ENCODE data around the gene NSRP1.

Gene NSRP1, protein sequence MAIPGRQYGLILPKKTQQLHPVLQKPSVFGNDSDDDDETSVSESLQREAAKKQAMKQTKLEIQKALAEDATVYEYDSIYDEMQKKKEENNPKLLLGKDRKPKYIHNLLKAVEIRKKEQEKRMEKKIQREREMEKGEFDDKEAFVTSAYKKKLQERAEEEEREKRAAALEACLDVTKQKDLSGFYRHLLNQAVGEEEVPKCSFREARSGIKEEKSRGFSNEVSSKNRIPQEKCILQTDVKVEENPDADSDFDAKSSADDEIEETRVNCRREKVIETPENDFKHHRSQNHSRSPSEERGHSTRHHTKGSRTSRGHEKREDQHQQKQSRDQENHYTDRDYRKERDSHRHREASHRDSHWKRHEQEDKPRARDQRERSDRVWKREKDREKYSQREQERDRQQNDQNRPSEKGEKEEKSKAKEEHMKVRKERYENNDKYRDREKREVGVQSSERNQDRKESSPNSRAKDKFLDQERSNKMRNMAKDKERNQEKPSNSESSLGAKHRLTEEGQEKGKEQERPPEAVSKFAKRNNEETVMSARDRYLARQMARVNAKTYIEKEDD

DNA sequence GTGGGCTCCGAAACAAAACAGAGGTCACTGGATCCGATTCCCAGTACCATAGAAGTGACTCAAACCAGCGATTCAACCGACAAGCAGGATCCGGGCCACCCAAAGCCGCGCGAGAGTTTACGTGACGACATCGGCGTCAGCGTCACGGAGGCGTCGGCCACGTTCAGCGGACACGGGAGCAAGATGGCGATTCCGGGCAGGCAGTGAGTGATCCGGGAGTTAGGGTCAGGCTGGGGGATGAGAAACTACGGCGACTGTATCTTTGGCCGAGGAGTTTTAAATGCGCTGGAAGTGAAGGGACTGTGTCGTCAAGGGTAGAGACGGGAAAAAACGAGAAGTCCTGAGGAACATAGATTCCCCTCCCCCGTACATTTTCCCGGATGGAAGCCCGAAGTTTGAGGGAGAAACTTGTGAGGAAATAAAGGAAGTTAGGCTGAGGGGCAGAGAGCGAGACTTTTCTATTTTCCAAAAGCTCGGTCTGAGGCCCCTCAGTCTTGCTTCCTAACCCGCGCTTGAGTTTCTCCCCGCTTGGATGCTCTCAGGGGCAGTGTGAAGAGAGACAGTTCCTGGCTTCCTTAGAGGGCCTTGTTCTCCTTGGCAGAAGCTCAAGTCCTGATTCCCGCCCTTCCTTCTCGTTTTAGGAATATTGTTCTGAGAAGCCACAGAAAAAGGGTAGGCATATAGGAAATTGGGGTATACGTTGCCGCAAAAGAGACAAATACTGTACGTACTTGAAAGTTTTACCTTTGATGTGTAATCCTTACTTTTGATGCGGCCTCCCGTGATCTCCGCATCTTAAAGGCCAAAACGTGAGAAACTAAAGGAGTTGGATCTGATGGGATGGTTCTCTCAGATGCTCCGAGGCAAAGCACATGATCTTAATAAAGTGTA lies at the start of gene NSRP1:
NSRP1 (plus strand) TSS at position 156 of the 891 bp plus-strand sequence; CDS start at position 184, 28 bp downstream.
- peak; percentile 83 for DNase-seq (ENCODE audit: extremely low spot score)
- TF ChIP-seq ZNF384 (IDR thresholded peaks at IDR 0.05) (no peak), HDGF (IDR thresholded peaks at IDR 0.05; ENCODE audit: borderline replicate concordance) (no peak), BHLHE40 (IDR thresholded peaks at IDR 0.05; ENCODE audit: borderline replicate concordance) (no peak), SP1 (IDR thresholded peaks at IDR 0.05) (no peak), TARDBP (IDR thresholded peaks at IDR 0.05) (no peak), NFRKB (IDR thresholded peaks at IDR 0.05) (peak; percentile 91), CTBP1 (IDR thresholded peaks at IDR 0.05; ENCODE audit: borderline replicate concordance) (no peak), L3MBTL2 (conservative IDR thresholded peaks at IDR 0.05) (0 out of 2 replicates have a peak, but pooled peaks have one; percentile 27), FOXA1 (IDR thresholded peaks at IDR 0.05) (no peak), ELF4 (IDR thresholded peaks at IDR 0.05) (peak; percentile 69), FOXM1 (IDR thresholded peaks at IDR 0.05; ENCODE audit: borderline replicate concordance) (no peak), SUZ12 (IDR thresholded peaks at IDR 0.05) (no peak), FOXK2 (IDR thresholded peaks at IDR 0.05) (no peak), LEF1 (IDR thresholded peaks at IDR 0.05; ENCODE audit: borderline replicate concordance) (no peak), ARNT (IDR thresholded peaks at IDR 0.05) (no peak)
- TF ChIP-seq, protein P1, sequence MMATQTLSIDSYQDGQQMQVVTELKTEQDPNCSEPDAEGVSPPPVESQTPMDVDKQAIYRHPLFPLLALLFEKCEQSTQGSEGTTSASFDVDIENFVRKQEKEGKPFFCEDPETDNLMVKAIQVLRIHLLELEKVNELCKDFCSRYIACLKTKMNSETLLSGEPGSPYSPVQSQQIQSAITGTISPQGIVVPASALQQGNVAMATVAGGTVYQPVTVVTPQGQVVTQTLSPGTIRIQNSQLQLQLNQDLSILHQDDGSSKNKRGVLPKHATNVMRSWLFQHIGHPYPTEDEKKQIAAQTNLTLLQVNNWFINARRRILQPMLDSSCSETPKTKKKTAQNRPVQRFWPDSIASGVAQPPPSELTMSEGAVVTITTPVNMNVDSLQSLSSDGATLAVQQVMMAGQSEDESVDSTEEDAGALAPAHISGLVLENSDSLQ (IDR thresholded peaks at IDR 0.05), result peak; percentile 40; the same call in 1 of the 2 replicates
- POLR2A ChIA-PET, result interaction anchor here (1.0 to 2.3 kb wide), 4 partner anchors 8 to 175 kb away, joined by 3 to 9 read pairs (median 8); partner anchors contain the start of gene BLMH
- CTCF ChIA-PET, result interaction anchor here (0.6 to 1.7 kb wide), 2 partner anchors 12 to 482 kb away, joined by 3 to 6 read pairs; no protein-coding TSS in a partner anchor

DNA sequence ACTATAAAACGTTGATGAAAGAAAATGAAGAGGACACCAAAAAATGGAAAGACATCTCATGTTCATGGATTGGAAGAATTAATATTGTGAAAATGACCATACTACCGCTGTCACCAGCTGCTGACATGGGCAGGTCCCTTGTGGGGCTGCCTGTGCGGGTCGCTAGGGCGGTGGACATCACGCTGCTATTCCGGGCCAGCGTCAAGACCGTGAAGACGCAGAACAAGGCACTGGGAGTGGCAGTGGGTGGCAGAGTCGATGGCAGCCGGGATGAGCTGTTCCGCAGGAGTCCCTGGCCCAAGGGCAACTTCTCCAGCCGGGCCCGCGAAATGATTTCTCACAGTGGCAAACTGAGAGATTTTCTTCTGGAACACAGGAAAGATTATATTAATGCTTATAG lies 48.2 kb upstream of the NSRP1 start:
- TF ChIP-seq SP1 (IDR thresholded peaks at IDR 0.05), result no peak
- no peak for TF ChIP-seq FOXM1 (IDR thresholded peaks at IDR 0.05; ENCODE audit: borderline replicate concordance)
- no peak for TF ChIP-seq FOXA1 (IDR thresholded peaks at IDR 0.05)
- ChIA-PET POLR2A (no interaction called here), CTCF (no interaction called here)
- no peak for DNase-seq (ENCODE audit: extremely low spot score)

DNA sequence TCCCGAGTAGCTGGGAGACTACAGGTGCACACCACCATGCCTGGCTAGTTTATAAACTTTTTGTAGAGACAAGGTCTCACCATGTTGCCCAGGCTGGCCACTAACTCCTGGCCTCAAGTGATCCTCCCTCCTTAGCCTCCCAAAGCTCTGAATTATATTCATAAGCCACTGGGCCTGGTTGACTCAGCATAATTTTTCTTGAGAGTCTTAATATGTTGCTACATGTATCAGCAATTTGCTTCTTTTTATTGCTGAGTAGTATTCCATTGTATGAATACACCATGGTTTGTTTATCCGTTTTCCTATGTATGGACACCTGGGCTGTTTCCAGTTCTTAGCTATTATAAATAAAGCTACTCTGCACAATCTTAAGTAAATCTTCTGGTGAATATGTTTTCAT lies 42.4 kb upstream of the NSRP1 start:
- ChIA-PET CTCF (interaction anchor here (1.1 kb wide), 1 partner anchor 19 kb away, joined by 3 read pairs; no protein-coding TSS in a partner anchor), POLR2A (no interaction called here)
- DNase-seq (ENCODE audit: extremely low spot score), result no peak
- no peak for TF ChIP-seq SP1 (IDR thresholded peaks at IDR 0.05)
- TF ChIP-seq ARNT (IDR thresholded peaks at IDR 0.05), result no peak
- no peak for TF ChIP-seq CTBP1 (IDR thresholded peaks at IDR 0.05; ENCODE audit: borderline replicate concordance)
- no peak for TF ChIP-seq NFRKB (IDR thresholded peaks at IDR 0.05)
- no peak for TF ChIP-seq L3MBTL2 (conservative IDR thresholded peaks at IDR 0.05)
- no peak for TF ChIP-seq ZNF384 (IDR thresholded peaks at IDR 0.05)
- no peak for TF ChIP-seq SUZ12 (IDR thresholded peaks at IDR 0.05)
- no peak for TF ChIP-seq FOXM1 (IDR thresholded peaks at IDR 0.05; ENCODE audit: borderline replicate concordance)
- no peak for TF ChIP-seq HDGF (IDR thresholded peaks at IDR 0.05; ENCODE audit: borderline replicate concordance)
- no peak for TF ChIP-seq ELF4 (IDR thresholded peaks at IDR 0.05)
- no peak for TF ChIP-seq BHLHE40 (IDR thresholded peaks at IDR 0.05; ENCODE audit: borderline replicate concordance)

DNA sequence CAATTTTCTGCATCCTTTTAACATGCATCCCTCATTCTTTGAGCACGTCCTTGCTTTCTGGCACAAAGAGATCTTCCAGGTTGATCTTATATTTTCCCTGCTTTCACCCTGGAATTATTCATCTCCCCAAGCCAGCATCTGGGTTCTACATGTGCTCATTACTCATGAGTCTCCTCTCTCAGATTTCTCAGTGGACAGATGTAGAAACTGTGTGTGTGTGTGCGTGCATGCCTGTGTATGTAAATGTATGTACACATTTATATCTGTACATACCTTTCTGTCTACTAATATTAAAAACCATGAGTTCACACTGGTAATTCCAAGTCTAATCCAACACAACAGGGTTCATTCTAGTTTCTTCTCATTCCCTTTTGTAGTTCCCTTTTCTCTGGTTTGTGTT lies 41.9 kb upstream of the NSRP1 start:
- POLR2A ChIA-PET, result no interaction called here
- no peak for TF ChIP-seq ELF4 (IDR thresholded peaks at IDR 0.05)
- no peak for TF ChIP-seq ARNT (IDR thresholded peaks at IDR 0.05)
- TF ChIP-seq L3MBTL2 (conservative IDR thresholded peaks at IDR 0.05), result no peak
- no peak for TF ChIP-seq FOXM1 (IDR thresholded peaks at IDR 0.05; ENCODE audit: borderline replicate concordance)
- no peak for TF ChIP-seq CTBP1 (IDR thresholded peaks at IDR 0.05; ENCODE audit: borderline replicate concordance)
- no peak for TF ChIP-seq HDGF (IDR thresholded peaks at IDR 0.05; ENCODE audit: borderline replicate concordance)
- TF ChIP-seq BHLHE40 (IDR thresholded peaks at IDR 0.05; ENCODE audit: borderline replicate concordance), result no peak
- TF ChIP-seq LEF1 (IDR thresholded peaks at IDR 0.05; ENCODE audit: borderline replicate concordance), result no peak
- TF ChIP-seq FOXK2 (IDR thresholded peaks at IDR 0.05), result no peak
- no peak for TF ChIP-seq SP1 (IDR thresholded peaks at IDR 0.05)
- TF ChIP-seq, protein P1 (IDR thresholded peaks at IDR 0.05), result no peak
- TF ChIP-seq SUZ12 (IDR thresholded peaks at IDR 0.05), result no peak
- no peak for TF ChIP-seq NFRKB (IDR thresholded peaks at IDR 0.05)
- no peak for TF ChIP-seq FOXA1 (IDR thresholded peaks at IDR 0.05)
- TF ChIP-seq ZNF384 (IDR thresholded peaks at IDR 0.05), result no peak
- no peak for TF ChIP-seq TARDBP (IDR thresholded peaks at IDR 0.05)
- CTCF ChIA-PET, result no interaction called here
- no peak for DNase-seq (ENCODE audit: extremely low spot score)

DNA sequence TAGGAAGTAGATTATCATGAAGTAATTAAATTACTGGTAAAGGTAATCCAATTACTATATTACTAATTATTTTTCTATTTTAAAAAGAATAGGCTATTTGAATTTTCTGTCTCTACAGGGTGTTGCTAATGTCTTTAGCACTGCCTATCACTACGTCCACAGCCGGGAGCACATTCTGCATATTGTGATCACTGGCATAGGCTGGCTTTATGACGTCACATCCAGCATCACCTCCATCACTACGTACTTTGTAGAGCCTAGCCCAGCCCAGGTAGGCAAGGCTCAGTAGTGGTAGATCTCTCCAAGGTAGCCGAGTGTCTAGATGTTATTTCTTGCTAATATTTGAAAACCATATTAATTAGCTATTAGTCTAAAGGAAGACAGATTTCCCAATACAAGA lies 33.8 kb upstream of the NSRP1 start:
- no peak for DNase-seq (ENCODE audit: extremely low spot score)
- POLR2A ChIA-PET, result no interaction called here
- no peak for TF ChIP-seq ZNF384 (IDR thresholded peaks at IDR 0.05)
- CTCF ChIA-PET, result no interaction called here

DNA sequence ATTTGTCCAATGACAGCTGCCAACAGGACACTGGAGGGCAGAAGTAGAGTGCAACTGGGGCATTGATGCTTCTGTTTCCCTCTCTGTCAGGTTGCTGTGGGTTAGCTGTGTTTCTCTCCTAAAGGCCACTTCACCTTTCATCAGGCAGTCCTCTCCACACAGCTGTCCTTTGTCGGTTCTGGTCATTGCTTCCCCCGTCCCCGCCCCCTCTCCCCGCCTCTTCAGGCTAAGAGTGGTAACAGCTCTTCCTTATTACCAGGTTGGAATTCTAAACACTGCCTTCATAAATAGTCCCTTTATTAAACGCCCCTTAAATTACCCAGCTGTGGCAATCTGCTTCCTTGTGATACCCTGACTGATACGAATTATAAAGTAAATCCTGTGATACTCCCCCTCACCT lies 31.8 kb upstream of the NSRP1 start:
- DNase-seq (ENCODE audit: extremely low spot score), result no peak
- TF ChIP-seq ELF4 (IDR thresholded peaks at IDR 0.05), result no peak
- no peak for TF ChIP-seq SP1 (IDR thresholded peaks at IDR 0.05)
- TF ChIP-seq FOXA1 (IDR thresholded peaks at IDR 0.05), result no peak
- no peak for TF ChIP-seq NFRKB (IDR thresholded peaks at IDR 0.05)
- TF ChIP-seq SUZ12 (IDR thresholded peaks at IDR 0.05), result no peak
- TF ChIP-seq L3MBTL2 (conservative IDR thresholded peaks at IDR 0.05), result no peak
- TF ChIP-seq LEF1 (IDR thresholded peaks at IDR 0.05; ENCODE audit: borderline replicate concordance), result no peak
- TF ChIP-seq CTBP1 (IDR thresholded peaks at IDR 0.05; ENCODE audit: borderline replicate concordance), result no peak
- TF ChIP-seq, protein P1 (IDR thresholded peaks at IDR 0.05), result no peak
- TF ChIP-seq BHLHE40 (IDR thresholded peaks at IDR 0.05; ENCODE audit: borderline replicate concordance), result no peak
- TF ChIP-seq ZNF384 (IDR thresholded peaks at IDR 0.05), result no peak
- no peak for TF ChIP-seq FOXM1 (IDR thresholded peaks at IDR 0.05; ENCODE audit: borderline replicate concordance)
- no peak for TF ChIP-seq ARNT (IDR thresholded peaks at IDR 0.05)
- TF ChIP-seq FOXK2 (IDR thresholded peaks at IDR 0.05), result no peak
- TF ChIP-seq TARDBP (IDR thresholded peaks at IDR 0.05), result no peak
- no peak for TF ChIP-seq HDGF (IDR thresholded peaks at IDR 0.05; ENCODE audit: borderline replicate concordance)
- POLR2A ChIA-PET, result no interaction called here
- CTCF ChIA-PET, result interaction anchor here (0.7 to 1.4 kb wide), 3 partner anchors 9 to 34 kb away, joined by 3 read pairs; no protein-coding TSS in a partner anchor

All from HEK293T (cell line).